HG03039 (cell line): ENCODE measurements around the gene CLSTN3.

ENCODE experiments used
- ATAC-seq: cut with Tn5 transposase; IDR thresholded peaks from one replicate; pipeline ENCODE4 v1.9.1; 2021; ENCODE audit warnings: mild to moderate bottlenecking, moderate library complexity; ENCODE audit not compliant: unreplicated experiment

Gene CLSTN3

DNA sequence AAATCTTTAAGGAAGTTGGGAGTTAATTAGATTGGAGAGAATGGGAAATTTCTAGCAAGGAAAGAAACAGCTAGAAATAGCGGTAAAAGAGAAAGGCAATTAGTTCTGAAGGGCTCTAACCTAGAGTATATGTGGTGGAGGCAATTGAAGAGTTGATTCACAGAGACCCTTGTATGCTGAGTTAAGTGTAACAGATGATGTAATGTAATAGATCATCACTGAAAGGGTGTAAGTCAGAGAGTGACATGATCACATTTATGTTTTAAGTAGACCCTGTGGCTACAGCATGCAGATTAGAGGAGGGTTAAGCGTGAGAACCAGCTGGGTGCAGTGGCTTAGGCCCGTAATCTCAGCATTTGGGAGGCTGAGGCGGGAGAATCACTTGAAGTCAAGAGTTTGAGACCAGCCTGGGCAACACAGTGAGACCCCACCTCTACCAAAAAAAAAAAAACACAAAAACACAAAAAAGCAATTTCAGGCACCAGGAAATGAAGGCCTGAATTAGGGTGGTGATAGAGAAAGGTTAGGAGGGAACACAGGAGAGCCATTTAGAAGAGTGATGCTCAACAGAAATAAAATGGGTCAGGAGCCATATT lies 4.4 kb upstream of the CLSTN3 start:
- no peak for ATAC-seq

DNA sequence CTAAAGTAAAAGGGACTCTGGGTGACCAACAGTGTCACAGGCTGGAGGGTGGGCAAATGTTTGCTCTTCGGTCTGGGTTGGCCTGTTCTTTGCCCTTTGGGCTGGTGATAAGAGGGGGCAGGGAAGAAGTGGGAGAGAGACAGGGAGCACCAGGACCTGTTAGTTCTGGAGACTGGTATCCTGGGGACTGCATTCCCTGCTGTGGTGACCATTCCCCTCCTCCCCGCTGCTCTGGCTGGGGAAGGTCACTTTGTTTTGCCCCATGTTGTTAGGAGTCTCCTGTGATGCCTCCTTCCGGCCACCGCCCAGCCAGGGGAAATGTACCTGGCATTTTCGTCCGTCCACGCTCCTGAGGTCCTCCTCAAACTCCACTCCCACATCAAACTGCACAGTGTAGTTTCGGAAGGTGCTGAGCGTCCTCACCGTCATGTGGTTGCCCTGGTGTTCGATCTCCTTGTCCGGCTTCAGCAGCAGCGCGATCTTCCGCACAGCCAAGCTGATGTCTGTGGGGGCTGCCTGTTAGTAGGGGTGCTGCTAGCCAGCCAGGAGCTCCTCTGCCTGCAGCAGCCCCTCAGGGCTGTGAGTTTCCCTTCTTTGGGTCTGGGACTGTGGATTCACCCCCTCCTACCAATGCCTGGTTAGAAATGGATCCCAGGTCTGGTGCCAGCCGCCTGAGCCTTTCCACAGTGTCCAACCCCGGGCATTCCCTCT lies 2.1 kb upstream of the CLSTN3 start:
- no peak for ATAC-seq

DNA sequence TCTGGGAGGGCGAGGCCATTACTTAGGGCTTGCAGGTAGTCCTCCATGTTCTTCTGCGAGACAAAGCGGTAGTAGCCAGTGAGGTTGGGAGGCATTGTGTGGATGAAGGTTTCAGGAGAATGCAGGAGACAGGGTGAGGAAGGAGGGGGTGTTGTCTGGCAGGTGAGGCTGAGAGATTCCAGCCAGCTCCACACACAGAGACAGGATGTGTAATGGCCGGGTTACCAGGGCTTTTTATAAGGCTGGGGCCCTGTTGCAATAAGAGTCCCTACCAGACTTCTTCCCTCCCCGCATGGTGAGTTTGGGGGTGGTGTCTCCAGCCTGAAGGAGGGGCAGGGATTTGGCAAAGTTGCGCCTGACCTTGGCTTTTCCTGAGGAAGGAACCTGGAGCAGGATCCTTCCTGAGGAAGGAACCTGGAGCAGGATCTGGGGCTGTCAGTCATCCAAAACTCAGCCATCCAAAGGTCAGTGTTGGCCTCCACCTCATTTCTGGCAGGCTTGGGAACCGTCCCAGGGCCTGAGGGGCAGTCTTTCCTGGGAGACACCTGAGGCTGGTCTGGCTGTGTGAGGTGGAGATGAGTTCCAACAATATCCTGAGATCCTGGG lies 1.4 kb upstream of the CLSTN3 start, which contains the start of gene RBP5:
Gene RBP5, minus strand, starts transcription at position 209 of the 606 bp plus-strand sequence. Its CDS starts 114 bp downstream, at position 95.
- no peak for ATAC-seq

DNA sequence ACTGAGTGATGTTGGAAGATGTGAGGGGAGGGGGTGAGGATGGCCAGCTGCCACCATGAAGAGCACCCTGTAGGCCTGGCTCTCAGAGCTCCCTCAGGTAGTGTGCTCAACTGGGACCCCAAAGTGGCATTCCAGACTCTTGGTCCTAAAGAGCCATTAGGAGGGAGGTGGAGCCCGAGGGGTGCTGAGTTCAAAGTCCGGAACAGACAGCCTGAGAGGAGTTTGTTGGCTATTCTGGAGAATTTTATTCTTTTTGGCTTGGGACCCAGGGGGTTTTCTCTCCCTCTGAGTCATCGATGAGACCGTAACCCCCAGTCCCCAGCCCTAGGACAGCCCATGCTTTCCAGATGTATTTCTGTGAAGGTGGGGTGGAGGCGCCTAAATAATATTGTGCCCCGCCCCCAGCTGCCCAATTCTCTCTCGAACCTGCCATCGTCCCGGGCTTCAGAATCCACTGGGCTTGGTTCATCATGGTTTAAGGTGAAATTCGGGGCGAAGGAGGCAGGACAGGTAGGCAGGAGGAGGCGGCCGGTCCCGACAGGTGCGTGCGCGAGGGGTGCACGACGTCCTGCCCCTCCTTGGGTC lies 792 bp upstream of the CLSTN3 start:
- no peak for ATAC-seq

- no peak for ATAC-seq
These were observed 730 bp downstream of the CLSTN3 start for GRCh38 chr12:7130701-7131501.

DNA sequence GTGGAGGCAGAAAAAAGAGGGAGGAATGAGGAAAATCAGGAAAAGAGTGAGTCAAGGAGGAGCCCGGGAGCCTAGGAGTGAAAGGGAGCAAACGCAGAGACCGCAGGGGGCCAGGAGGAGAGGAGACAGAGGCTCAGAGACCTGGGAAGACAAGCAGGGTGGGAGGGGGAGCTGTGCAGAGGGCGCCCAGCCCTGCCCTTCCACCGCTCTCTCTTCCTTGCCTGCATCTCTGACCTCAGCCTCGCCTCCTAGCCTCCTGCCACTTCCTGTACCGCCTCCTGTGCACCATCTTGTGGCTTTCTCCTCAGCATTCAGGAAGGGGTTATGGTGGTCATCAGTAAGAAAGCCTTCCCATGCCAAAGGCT lies 1.3 kb downstream of the CLSTN3 start:
- ATAC-seq, result no peak

GRCh38 chr12:7134396-7135166 lies 4.4 kb downstream of the CLSTN3 start:
- no peak for ATAC-seq

DNA sequence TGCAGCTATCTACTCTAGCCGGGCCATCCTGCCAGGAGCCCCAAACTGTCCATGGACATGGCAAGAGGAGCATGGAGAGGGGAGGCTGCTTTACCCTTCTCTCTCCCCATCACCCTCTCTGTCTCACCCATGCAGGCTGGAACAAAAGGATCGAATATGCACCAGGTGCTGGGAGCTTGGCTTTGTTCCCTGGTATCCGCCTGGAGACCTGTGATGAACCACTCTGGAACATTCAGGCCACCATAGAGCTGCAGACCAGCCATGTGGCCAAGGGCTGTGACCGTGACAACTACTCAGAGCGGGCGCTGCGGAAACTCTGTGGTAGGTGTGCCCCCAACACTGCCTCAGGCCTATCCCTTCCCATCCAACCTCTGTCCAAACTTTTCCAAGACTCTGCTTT lies 5.9 kb downstream of the CLSTN3 start:
- no peak for ATAC-seq

DNA sequence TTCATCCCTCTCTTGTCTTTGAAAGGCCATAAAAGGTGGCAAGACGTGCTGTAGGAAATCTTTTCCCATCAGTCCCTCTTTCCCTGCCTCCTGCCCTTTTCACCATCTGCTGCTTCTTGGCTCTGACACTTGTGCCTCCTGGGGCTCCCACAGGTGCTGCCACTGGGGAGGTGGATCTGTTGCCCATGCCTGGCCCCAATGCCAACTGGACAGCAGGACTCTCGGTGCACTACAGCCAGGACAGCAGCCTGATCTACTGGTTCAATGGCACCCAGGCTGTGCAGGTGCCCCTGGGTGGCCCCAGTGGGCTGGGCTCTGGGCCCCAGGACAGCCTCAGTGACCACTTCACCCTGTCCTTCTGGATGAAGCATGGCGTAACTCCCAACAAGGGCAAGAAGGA lies 6.5 kb downstream of the CLSTN3 start:
- no peak for ATAC-seq

- no peak for ATAC-seq
These were observed 7.7 kb downstream of the CLSTN3 start for GRCh38 chr12:7137908-7138307.

DNA sequence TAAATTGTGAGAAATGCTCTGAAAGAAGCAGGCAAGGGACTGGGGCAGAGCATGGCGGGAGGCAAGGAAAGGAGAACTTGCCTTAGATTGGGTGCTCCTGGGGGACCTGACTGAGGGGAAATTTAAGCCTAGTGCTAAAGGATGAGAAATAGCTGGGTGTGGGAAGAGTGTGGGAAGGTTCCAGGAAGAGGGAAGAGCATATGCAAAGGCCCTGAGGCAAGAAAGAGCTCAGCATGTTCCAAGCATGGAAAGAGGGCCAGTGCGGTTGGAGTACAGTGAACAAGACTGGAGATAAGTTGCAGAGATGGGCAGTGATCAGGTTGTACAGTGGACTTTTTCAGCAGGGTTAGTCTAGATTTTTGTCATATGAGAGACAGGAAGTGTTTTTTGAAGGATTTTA lies 9.0 kb downstream of the CLSTN3 start:
- ATAC-seq, result no peak

DNA sequence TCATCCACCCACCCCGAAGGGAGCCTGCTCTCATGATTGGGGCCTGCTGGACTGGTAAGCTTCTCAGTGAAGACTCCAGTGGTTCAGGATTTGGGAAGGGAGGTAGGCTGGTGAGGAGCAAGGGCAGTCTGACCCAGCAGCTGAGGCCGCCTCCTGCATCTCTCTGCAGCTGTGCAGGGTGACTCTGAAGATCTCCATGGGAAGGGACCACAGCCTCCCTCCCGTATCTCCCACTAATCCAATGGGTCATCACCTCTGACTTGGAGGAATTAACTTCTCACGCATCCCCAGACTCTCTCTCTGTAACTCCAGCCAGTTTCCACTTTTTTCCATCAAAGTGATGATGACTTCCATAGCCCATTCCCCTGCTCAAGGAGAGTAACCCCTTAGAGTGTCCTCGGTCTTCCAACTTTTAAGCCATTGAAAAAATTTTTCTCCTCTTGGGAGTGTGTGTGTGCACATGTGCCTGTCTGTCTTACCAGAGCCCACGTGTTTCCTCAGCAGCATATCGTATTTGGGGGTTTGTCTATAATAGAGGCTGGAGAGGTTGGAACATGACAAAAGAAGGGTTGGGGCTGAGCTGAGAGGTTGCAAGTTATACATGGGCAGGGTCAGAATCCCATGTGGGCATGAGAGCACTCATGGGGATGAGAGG lies 11.3 kb downstream of the CLSTN3 start:
- no peak for ATAC-seq

DNA sequence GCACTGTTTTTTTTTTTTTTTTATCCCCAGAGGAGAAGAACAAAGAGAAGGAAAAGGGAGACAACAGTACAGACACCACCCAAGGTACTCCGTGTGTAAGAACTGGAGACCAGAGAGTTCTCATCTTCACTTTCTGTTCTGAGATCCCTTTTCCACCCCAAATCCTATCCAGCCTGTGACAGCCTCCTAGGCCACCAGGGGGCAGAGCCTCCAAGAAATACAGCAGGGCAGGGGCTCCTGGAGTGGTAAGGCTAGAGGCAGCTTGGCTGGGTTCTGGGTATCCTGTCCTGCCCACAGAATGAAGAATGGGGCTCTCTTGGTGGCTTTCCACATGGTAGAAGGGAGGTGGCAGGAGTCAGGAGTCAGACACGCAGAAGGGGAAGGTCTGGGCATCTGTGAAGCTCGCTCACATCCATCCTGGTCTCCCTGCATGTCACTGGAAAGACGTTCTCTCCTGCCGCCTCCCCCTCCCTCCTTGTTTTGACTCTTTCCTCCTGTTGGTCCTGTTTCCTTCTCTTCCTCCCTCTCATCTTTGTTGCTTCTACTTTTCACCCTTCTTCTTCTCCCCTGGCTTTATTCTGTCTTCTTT lies 12.0 kb downstream of the CLSTN3 start:
- no peak for ATAC-seq

- no peak for ATAC-seq
These were observed 12.8 kb downstream of the CLSTN3 start for GRCh38 chr12:7142809-7143465.

DNA sequence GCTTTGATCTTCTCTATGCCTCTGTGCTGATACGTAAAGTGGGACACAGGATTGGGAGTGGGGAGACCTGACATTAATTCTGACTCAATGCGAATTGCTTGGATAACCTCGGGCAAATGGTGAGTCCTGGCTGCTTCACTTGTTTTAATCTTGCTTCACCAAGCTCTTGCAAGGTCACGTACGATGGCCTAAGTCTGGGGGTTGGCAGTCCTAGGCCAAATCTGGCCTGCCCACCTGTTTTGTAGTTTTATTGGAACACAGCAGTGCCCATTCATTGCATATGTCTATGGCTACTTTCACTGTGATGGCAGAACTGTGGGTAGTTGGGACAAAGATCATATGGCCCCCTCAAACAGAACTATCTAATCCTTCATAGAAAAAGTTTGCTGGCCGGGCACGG lies 13.4 kb downstream of the CLSTN3 start:
- ATAC-seq, result no peak

DNA sequence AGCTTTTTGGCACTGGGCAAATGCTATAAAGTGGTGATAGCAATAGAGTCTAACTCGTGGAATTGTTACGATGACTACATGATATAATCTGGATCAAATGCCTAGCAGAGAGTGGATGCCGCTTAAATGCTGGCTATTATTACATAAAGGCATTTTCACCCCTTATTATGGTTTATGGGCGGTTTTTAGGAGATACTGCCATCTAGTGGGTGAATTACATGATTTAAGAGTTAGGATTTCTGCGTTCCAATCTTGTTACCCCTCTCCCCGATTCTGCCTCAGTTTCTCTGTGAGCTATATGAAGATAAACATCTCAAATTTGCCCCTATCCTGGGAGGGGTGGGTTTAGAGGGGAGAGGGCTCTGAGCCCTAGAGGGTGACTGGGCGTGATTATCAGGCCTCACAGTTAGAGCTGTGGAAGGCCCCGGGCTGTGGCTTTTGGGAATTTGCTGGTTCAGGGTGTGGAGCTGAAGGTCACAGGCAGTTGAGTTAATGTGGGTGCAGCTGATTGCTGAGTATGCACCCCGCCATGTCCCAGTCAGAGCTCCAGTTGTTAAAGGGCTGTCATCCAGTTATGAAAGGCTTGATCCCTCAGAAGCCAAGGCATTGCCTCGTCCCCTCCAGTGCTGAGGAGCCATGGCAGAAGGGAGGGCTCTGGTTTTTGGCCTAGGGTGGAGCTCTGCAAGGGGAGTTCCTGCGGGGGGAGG lies 14.4 kb downstream of the CLSTN3 start:
- ATAC-seq, result no peak

DNA sequence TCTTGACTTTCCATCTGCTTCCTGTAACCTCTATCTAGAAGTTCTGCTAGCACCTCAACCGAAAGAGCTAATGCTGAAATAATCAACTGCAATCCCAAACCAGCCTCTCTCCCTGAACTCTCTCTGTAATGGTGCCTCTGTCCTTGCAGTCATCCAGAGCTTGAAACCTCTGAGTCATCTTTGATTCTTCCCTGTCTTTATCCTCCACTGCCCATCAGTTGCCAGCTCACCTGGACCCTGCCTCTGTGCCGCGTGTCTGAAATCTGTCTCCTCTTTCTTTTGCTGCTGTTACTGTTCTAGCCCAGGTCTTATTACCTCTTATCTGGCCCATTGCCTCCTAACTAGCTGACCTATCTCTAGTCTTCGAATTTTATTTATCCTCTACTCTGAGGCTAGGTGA lies 15.5 kb downstream of the CLSTN3 start:
- ATAC-seq, result no peak

DNA sequence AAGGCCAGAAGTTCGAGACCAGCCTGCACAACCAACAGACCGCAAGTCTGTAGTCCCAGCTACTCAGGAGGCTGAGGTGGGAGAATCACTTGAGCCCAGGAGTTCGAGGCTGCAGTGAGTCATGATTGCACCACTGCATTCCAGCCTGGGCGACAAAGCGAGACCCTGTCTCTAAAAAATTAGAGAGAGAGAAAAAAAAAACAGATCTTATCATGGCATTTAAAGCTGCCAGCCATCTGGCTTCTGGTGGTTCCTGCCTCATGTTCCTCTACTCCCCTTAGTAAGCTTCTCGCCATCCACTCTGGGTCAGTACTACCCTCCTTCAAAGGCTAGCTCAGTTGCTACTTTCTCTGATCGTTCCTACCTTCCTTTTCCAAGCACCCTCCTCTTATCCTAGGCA lies 16.1 kb downstream of the CLSTN3 start:
- ATAC-seq, result no peak
